ENCODE results near the gene MVP.
A peak's percentile ranks its signal among the peaks of the same experiment; 100 is the strongest.
"Not testable (repeated sequence)": the region's sequence is repeated elsewhere in the genome, so short reads cannot be mapped to it uniquely, and the experiment has no call there.

MVP gene

DNA sequence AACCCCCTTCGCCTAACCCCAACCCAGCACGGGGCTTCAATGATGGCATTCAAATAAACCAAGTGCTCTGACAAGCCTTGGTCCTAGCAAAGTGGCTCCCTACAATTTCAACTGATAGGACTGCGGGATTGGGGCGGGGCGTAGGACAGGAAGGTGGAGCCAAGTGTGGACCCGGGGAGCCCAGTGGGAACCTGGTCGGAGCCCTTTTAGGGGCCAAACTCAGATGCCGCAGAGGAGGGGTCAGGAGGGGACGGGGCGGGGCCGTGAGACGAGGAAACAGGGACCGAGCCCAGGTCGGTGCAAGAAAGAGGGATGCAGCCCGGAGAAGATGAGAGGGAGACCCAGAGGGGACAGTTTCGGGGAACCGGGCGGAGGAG lies 55.9 kb downstream of the MVP start:
- Mint-ChIP-seq H3K4me1 (ENCODE audit: low read depth) (peaks cover 9% of the 10 kb centered on the region), H3K9me3 (no peaks in the 10 kb centered on the region), H3K36me3 (ENCODE audit: low read depth) (no peaks in the 10 kb centered on the region), H3K27ac (no peak overlapping the region), H3K27me3 (ENCODE audit: low read depth) (peaks cover 35% of the 10 kb centered on the region), H3K4me3 (peak overlapping the region; percentile 74)

DNA sequence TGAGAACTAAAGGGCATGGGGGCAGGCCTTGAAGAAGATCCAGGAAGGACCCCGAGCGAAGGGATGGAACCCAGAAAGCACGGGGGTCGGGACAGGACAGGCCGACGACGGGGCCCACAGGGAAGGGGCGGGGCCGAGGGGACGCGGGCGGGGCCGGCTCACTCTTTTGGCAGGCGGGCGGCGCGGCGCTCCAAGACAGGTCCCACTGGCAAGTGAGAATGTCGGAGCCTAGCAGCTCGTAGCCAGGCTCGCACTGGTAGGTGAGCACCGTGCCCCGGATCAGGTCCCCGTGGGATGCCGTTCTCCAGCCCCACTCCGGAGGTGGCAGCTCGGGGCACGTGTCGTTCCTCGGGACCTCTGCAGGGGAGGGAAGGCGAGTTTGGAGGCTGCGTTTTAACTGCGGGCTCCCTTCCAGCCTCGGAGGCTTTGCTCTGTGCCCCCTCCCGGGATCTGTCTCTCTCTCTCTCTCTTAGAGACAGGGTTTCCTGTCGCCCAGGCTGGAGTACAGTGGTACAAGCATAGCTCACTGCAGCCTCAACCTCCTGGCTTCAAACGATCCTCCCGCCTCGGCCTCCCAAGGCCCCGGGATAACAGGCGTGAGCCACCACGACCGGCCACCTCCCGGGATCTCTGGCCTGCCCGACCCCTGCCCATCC lies 56.5 kb downstream of the MVP start:
- H3K4me1 Mint-ChIP-seq (ENCODE audit: low read depth), result peaks cover 9% of the 10 kb centered on the region
- H3K4me3 Mint-ChIP-seq, result peak overlapping the region; percentile 74
- peaks cover 35% of the 10 kb centered on the region for H3K27me3 Mint-ChIP-seq (ENCODE audit: low read depth)
- H3K27ac Mint-ChIP-seq, result no peak overlapping the region
- no peaks in the 10 kb centered on the region for H3K36me3 Mint-ChIP-seq (ENCODE audit: low read depth)
- no peaks in the 10 kb centered on the region for H3K9me3 Mint-ChIP-seq

DNA sequence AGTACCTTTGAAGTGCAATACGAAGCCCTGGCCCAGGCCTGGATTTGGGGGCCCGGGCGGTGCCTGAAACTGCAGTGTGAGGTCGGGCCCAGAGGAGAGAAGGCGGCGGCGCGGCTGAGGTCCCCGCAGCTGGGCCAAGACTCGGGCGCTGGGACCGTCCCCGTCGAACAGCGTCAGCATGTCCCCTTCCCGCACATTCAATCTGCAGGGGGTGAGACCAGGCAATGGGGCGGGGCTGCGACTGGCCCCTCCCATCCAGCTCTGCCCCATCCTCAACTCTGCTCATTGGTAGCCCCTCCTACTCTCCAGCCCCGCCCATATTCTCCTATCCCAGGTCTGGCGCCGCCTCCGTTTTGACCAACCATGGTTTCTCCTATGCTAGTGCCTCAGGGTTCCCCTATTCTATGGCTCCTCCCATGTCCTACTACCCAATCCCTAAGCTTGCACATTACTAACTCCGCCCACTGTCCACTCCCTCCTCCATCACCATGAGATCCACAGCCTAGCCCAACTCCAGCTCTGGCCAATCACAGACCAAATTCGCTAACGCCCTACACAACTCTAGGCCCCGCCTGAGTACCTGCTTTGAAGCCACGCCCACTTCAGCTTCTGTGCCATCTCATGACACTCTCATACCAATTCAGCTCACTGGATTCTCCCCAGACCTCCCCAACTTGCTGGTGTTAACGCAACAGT lies 57.2 kb downstream of the MVP start:
- peak overlapping the region; percentile 32 for H3K4me3 Mint-ChIP-seq
- H3K27me3 Mint-ChIP-seq (ENCODE audit: low read depth), result peaks cover 35% of the 10 kb centered on the region
- H3K36me3 Mint-ChIP-seq (ENCODE audit: low read depth), result no peaks in the 10 kb centered on the region
- H3K27ac Mint-ChIP-seq, result no peak overlapping the region
- H3K4me1 Mint-ChIP-seq (ENCODE audit: low read depth), result peaks cover 9% of the 10 kb centered on the region
- no peaks in the 10 kb centered on the region for H3K9me3 Mint-ChIP-seq

DNA sequence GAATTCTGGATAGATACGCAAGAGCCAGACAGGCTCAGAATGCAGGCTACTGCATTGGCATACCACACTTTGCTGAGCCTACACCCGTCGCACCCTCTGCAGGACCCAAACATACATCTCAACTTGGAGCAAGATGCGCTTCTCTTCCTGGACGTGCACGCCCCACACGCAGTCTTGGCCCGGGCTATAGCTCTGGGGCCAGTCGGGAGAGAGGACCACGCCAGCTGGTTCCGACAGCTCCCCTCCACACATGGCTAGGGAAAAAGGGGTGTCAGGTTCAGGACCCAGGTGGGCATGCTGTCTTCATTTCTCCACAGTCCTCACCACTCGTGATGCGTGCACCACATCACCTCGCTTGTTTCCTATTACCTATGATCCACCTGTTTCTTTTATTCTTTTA lies 57.9 kb downstream of the MVP start:
- no peak overlapping the region for H3K4me3 Mint-ChIP-seq
- no peaks in the 10 kb centered on the region for H3K36me3 Mint-ChIP-seq (ENCODE audit: low read depth)
- no peaks in the 10 kb centered on the region for H3K9me3 Mint-ChIP-seq
- peaks cover 9% of the 10 kb centered on the region for H3K4me1 Mint-ChIP-seq (ENCODE audit: low read depth)
- H3K27ac Mint-ChIP-seq, result no peak overlapping the region
- peaks cover 40% of the 10 kb centered on the region for H3K27me3 Mint-ChIP-seq (ENCODE audit: low read depth)

DNA sequence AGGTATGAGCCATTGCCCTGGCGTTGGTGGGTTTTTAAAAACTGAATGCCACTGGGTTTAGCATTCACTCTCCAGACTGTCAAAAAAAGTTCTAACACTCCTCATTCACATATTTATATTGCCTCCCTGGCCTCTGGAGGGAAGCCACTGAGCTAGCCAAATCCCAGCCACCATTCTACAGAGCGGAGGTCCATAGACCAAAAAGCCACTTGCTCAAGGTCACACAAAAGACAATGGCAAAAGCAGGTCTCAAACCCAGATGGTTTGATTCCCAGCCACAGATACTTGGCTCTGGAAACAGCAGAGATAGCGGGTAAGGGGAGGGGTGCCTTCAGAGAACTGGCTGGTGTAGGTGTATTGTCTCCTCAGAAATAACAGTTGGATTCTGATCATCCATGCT lies 60.8 kb downstream of the MVP start:
- peaks cover 36% of the 10 kb centered on the region for H3K27me3 Mint-ChIP-seq (ENCODE audit: low read depth)
- peaks cover 9% of the 10 kb centered on the region for H3K4me1 Mint-ChIP-seq (ENCODE audit: low read depth)
- H3K9me3 Mint-ChIP-seq, result no peaks in the 10 kb centered on the region
- no peak overlapping the region for H3K27ac Mint-ChIP-seq
- H3K36me3 Mint-ChIP-seq (ENCODE audit: low read depth), result no peaks in the 10 kb centered on the region
- no peak overlapping the region for H3K4me3 Mint-ChIP-seq

DNA sequence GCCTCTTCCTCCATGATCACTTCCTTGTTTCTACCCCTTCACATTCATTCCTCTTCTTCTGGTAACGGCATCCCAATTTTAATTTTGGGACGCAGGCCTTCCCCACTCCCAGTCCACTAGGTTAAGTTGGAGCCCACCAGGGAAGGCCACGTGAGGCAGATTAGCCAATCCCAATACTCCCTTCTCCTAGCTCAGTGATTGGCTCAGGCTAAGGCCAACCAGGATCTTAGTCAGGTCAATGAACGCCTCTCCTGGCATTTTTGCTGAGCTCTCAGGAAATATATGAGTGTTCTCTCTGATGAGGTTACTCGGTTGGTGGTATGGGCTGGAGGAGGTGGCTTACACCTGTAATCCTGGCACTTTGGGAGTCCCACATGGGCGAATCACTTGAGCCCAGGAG lies 63.7 kb downstream of the MVP start:
- Mint-ChIP-seq H3K9me3 (no peaks in the 10 kb centered on the region), H3K4me3 (no peak overlapping the region), H3K36me3 (ENCODE audit: low read depth) (no peaks in the 10 kb centered on the region), H3K27ac (no peak overlapping the region), H3K27me3 (ENCODE audit: low read depth) (peaks cover 15% of the 10 kb centered on the region), H3K4me1 (ENCODE audit: low read depth) (no peaks in the 10 kb centered on the region)

DNA sequence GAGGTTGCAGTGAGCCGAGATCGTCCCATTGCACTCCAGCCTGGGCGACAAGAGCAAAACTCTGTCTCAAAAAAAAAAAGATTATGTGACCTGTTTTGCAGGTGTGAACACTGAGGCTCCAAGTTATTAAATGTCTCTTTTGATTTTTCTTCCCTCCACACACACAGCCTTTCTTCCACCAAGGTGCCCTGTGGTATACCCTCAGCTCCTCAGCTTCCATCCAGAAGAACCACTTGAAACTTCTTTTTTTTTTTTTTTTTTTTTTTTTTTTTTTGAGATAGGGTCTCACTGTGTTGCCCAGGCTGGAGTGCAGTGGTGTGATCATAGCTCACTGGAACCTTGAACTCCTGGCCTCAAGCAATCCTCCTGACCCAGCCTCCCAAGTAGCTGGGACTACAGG lies 69.1 kb downstream of the MVP start:
- H3K9me3 Mint-ChIP-seq; H3K27ac Mint-ChIP-seq; H3K27me3 Mint-ChIP-seq (ENCODE audit: low read depth); H3K36me3 Mint-ChIP-seq (ENCODE audit: low read depth); H3K4me3 Mint-ChIP-seq; H3K4me1 Mint-ChIP-seq (ENCODE audit: low read depth): not testable (repeated sequence)

DNA sequence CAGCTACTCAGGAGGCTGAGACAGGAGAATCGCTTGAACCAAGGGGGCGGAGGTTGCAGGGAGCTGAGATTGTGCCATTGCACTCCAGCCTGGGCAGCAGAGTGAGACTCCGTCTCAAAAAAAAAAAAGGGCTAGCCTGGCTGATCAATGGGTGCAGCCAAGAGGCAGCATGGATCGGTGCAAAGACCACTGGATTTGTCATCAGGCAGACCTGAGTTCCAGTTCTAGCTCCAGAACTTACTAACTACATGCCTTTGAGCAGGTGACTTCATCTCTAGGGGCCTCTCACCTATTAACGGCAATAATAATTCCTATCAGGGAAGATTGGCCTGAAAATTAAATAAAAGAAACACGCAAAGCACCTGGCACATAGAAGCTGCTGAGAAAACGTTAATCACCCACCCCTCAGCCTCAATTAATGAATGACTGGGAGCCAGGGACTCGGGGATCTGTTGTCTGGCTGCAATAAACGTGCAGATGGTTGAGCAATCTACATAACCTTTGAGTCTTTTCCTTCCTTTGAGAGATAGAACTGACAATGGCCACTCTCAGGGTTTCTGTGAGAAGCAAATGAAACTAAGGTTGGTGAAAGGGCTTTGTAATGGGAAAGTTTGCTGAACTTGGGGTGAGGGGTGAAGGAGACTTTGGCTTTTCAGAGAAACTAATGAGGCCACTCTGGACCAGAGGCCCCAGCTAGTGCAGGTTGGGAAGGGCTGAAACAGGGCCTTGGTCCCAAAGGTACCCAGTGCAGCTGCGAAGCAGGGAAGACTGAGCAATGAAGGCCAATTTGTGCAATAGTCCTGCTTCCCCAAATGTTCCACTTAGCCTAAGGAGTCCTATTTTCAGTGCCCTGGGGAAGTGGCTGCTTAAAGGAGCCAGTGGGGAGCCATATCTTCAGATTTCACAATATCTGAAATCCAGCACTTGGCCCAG lies 71.5 kb downstream of the MVP start:
- no peak overlapping the region for H3K4me3 Mint-ChIP-seq
- no peak overlapping the region for H3K27ac Mint-ChIP-seq
- peaks cover 3% of the 10 kb centered on the region for H3K27me3 Mint-ChIP-seq (ENCODE audit: low read depth)
- no peaks in the 10 kb centered on the region for H3K9me3 Mint-ChIP-seq
- H3K36me3 Mint-ChIP-seq (ENCODE audit: low read depth), result no peaks in the 10 kb centered on the region
- no peaks in the 10 kb centered on the region for H3K4me1 Mint-ChIP-seq (ENCODE audit: low read depth)

DNA sequence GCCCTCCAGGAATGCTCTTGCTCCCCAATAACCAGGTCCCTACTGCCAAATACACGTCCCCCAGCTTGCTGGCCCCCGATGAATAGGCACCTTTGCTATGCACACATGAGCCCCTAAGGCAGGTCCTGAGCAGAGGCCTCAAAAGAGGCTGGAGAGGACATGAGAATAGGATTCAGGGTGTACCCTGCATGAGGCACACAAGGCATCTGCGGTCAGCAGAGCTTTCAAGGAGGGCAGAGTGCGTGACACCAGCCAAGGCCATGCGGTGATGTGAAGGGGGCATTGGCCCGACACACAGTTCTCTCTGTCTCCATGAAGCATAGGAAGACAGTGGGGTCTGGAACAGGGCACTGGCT lies 72.2 kb downstream of the MVP start:
- no peak overlapping the region for H3K4me3 Mint-ChIP-seq
- H3K9me3 Mint-ChIP-seq, result no peaks in the 10 kb centered on the region
- H3K27me3 Mint-ChIP-seq (ENCODE audit: low read depth), result peaks cover 6% of the 10 kb centered on the region
- no peaks in the 10 kb centered on the region for H3K4me1 Mint-ChIP-seq (ENCODE audit: low read depth)
- H3K27ac Mint-ChIP-seq, result no peak overlapping the region
- H3K36me3 Mint-ChIP-seq (ENCODE audit: low read depth), result no peaks in the 10 kb centered on the region

DNA sequence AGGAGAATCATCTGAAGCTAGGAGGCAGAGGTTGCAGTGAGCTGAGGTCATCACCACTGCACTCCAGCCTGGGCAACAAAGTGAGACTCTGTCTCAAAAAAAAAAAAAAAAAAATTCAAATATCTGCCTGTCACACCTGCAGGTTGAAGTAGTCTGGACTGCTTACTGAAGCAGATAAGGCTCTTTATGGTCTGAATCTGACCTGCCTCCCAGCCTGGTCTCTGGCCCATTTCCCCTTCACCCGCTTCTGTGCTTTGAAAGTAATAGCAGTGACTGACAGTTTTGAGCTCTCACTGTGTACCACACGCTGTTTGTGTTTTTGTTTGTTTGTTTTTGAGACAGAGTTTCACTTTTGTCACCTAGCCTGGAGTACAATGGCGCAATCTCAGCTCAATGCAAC lies 73.3 kb downstream of the MVP start:
- no peaks in the 10 kb centered on the region for H3K9me3 Mint-ChIP-seq
- peaks cover 17% of the 10 kb centered on the region for H3K27me3 Mint-ChIP-seq (ENCODE audit: low read depth)
- no peak overlapping the region for H3K27ac Mint-ChIP-seq
- H3K4me3 Mint-ChIP-seq, result no peak overlapping the region
- H3K4me1 Mint-ChIP-seq (ENCODE audit: low read depth), result peaks cover 3% of the 10 kb centered on the region
- H3K36me3 Mint-ChIP-seq (ENCODE audit: low read depth), result no peaks in the 10 kb centered on the region

DNA sequence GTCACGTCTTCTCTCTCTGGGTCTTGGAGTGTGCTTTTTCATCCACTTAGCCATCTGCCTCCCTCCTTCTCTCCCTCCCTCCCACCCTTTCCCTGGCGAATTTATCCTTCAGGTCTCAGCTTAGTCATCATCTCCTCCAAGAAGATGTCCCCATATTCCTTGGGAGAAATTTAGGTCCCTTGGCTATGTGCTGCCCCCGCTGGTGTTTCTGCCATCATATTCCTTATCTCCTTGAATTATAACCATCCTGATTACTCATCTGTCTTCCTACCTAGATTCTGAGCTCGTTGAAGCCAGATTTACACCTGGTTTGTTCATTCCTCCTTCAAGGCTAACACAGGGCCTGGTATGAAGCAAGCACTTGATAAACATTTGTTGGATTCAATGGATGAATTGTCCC lies 74.1 kb downstream of the MVP start:
- no peaks in the 10 kb centered on the region for H3K36me3 Mint-ChIP-seq (ENCODE audit: low read depth)
- peaks cover 4% of the 10 kb centered on the region for H3K4me1 Mint-ChIP-seq (ENCODE audit: low read depth)
- peaks cover 25% of the 10 kb centered on the region for H3K27me3 Mint-ChIP-seq (ENCODE audit: low read depth)
- H3K27ac Mint-ChIP-seq, result no peak overlapping the region
- no peak overlapping the region for H3K4me3 Mint-ChIP-seq
- no peaks in the 10 kb centered on the region for H3K9me3 Mint-ChIP-seq

DNA sequence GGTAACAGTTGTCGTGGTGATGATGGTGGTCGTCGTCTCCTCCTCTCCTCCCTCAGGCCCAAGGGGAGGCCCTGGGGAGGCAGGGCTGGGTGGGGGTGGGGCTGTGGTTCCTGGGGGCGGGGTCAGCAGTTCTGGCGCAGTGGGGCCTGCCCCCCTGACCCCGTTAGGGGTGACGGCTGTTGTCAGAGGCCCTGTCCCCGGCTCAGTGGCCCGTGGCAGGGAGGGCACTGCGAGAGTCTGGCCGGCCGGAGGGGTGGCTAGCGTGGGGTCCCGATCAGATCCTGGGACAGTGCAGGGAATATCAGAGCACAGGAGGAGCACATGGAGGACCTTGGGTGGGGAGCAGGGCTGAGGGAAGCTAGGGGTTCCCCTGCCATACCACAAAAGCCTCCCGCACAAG lies 76.6 kb downstream of the MVP start:
- H3K9me3 Mint-ChIP-seq, result no peaks in the 10 kb centered on the region
- H3K4me3 Mint-ChIP-seq, result no peak overlapping the region
- no peaks in the 10 kb centered on the region for H3K36me3 Mint-ChIP-seq (ENCODE audit: low read depth)
- H3K27ac Mint-ChIP-seq, result no peak overlapping the region
- peaks cover 9% of the 10 kb centered on the region for H3K4me1 Mint-ChIP-seq (ENCODE audit: low read depth)
- H3K27me3 Mint-ChIP-seq (ENCODE audit: low read depth), result peaks cover 32% of the 10 kb centered on the region

DNA sequence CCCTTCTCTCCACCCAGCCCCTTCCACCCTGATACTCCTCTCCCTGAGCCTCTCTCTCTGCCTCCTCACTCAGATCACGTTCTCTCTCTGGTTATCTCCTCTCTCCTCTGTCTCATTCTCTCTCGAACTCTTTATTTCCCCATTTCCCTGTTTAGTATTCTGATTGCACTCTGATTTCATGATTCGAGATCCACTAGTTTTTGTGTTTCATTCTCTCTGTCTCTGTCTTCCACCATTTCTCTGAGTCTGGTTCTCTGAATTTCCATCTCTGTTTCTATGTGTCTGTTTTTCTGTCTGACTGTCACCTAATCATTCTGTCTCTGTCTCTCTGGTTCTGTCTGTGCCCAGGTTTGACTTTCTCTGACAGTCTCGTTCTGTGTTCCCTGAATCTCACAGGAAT lies 77.1 kb downstream of the MVP start:
- H3K4me1 Mint-ChIP-seq (ENCODE audit: low read depth), result peaks cover 9% of the 10 kb centered on the region
- no peak overlapping the region for H3K27ac Mint-ChIP-seq
- no peak overlapping the region for H3K4me3 Mint-ChIP-seq

More for the DNA sequence above, 77.1 kb downstream of the MVP start:
- Mint-ChIP-seq H3K36me3 (ENCODE audit: low read depth) (no peaks in the 10 kb centered on the region), H3K27me3 (ENCODE audit: low read depth) (peaks cover 32% of the 10 kb centered on the region), H3K9me3 (no peaks in the 10 kb centered on the region)
